H1 (cell line): ENCODE measurements around the gene MMAB. TPM values are rescaled to one million over a fixed set of nuclear protein-coding genes. Genes with fewer than 3 reads are reported as not detected.

Experiments
- CTCF ChIA-PET: fragments of 300-600 bp; sonication (Branson Sonifier 250); formaldehyde crosslinking; loops from one replicate; lab custom pipeline; 2021; ENCODE audit not compliant: partially characterized antibody; lab: Charles Lee
- POLR2A ChIA-PET: fragments of 300-600 bp; sonication (Branson Sonifier 250); formaldehyde crosslinking; loops from one replicate; lab custom pipeline; 2021; ENCODE audit warnings: inconsistent platforms; ENCODE audit not compliant: partially characterized antibody; lab: Charles Lee
- DNase-seq, 2 experiments: peaks; one replicate each; pipeline versions ENCODE4 v3.0.0 to v3.0.0-alpha.2; 2010 to 2022; ENCODE audit warnings: low spot score in 2 of 2, low read depth in 1 of 2, mixed read lengths in 1 of 2
- FAIRE-seq: peaks from 2 replicates; lab custom pipeline; 2011; peaks lifted over from hg19 to GRCh38; lab: Jason Lieb, UNC
- H2AFZ ChIP-seq: 2 replicates; pipeline ENCODE4 v1.8.1; 2012; ENCODE audit warnings: low read length, inconsistent platforms
- H2AK5ac ChIP-seq: 2 replicates; pipeline ENCODE4 v1.6.1; 2013; ENCODE audit warnings: low read depth, low read length
- H2BK120ac ChIP-seq: replicated peaks from 2 replicates; pipeline ENCODE3; 2013; ENCODE audit warnings: low read depth, low read length, inconsistent platforms
- H2BK12ac ChIP-seq: 2 replicates; pipeline ENCODE4 v1.6.1; 2013; ENCODE audit warnings: low read depth, low read length
- H2BK15ac ChIP-seq: 2 replicates; pipeline ENCODE4 v1.6.1; 2013; ENCODE audit warnings: low read length
- H2BK20ac ChIP-seq: 2 replicates; pipeline ENCODE4 v1.6.1; 2013; ENCODE audit warnings: low read length
- H2BK5ac ChIP-seq: 2 replicates; pipeline ENCODE4 v1.6.1; 2013; ENCODE audit warnings: low read depth, low read length
- H3K14ac ChIP-seq: 2 replicates; pipeline ENCODE4 v1.6.1; 2013; ENCODE audit warnings: inconsistent platforms; ENCODE audit not compliant: insufficient read length
- H3K18ac ChIP-seq: 2 replicates; pipeline ENCODE4 v1.6.1; 2013; ENCODE audit warnings: low read length; ENCODE audit errors: extremely low read depth
- H3K23ac ChIP-seq: 2 replicates; pipeline ENCODE4 v1.6.1; 2013; ENCODE audit warnings: inconsistent platforms; ENCODE audit not compliant: insufficient read length
- H3K23me2 ChIP-seq: 2 replicates; pipeline ENCODE4 v1.6.1; 2013; ENCODE audit warnings: low read depth, low read length
- H3K27ac ChIP-seq: 2 replicates; pipeline ENCODE4 v1.6.1; 2011; ENCODE audit warnings: low read depth, low read length, inconsistent platforms
- H3K27me3 ChIP-seq, 4 experiments: replicated peaks in 1 of 4; 1 replicate in 1 of 4; 2 replicates in 3 of 4; pipeline versions ENCODE4 v1.6.1 to v1.8.1; 2011 to 2013; ENCODE audit warnings: low read length in 3 of 4, mild to moderate bottlenecking in 3 of 4, inconsistent platforms in 2 of 4, mixed read lengths in 2 of 4, moderate library complexity in 1 of 4; ENCODE audit not compliant: control insufficient read depth in 3 of 4, insufficient read depth in 3 of 4; ENCODE audit errors: extremely low read depth in 1 of 4
- H3K36me3 ChIP-seq, 4 experiments: 2 replicates each; pipeline versions ENCODE4 v1.6.1 to v1.8.1; 2011 to 2013; ENCODE audit warnings: mild to moderate bottlenecking in 4 of 4, low read length in 3 of 4, moderate library complexity in 2 of 4, control low read depth in 1 of 4, inconsistent platforms in 1 of 4; ENCODE audit not compliant: insufficient read depth in 4 of 4, control insufficient read depth in 2 of 4
- H3K4ac ChIP-seq: replicated peaks from 2 replicates; pipeline ENCODE3; 2013; ENCODE audit warnings: low read length, low read depth, mixed read lengths, inconsistent platforms; ENCODE audit not compliant: insufficient read length
- H3K4me1 ChIP-seq, 4 experiments: replicated peaks in 1 of 4; 1 replicate in 1 of 4; 2 replicates in 3 of 4; pipeline versions ENCODE4 v1.6.1 to v1.8.1; 2011 to 2013; ENCODE audit warnings: low read length in 3 of 4, inconsistent platforms in 2 of 4, mixed read lengths in 1 of 4; ENCODE audit not compliant: insufficient read depth in 4 of 4, control insufficient read depth in 3 of 4
- H3K4me2 ChIP-seq, 2 experiments: 2 replicates each; pipeline versions ENCODE4 v1.6.1 to v1.8.1; 2011 to 2013; ENCODE audit warnings: low read depth in 2 of 2, low read length in 2 of 2, control low read depth in 1 of 2, inconsistent platforms in 1 of 2, mild to moderate bottlenecking in 1 of 2; ENCODE audit not compliant: insufficient read depth in 1 of 2
- H3K4me3 ChIP-seq, 4 experiments: fragments of 200-600, 300-600 bp in 1 of 4; sonication (generic), shearing (Covaris generic), sonication (Bioruptor Twin) in 1 of 4; 2 replicates each; pipeline versions ENCODE4 v1.5.1 to v1.8.1; 2011 to 2016; ENCODE audit warnings: low read length in 4 of 4, low read depth in 3 of 4, control low read depth in 2 of 4, inconsistent platforms in 2 of 4, mild to moderate bottlenecking in 2 of 4, mixed read lengths in 1 of 4, moderate library complexity in 1 of 4; ENCODE audit not compliant: insufficient read depth in 2 of 4; ENCODE audit errors: extremely low read depth in 1 of 4
- H3K56ac ChIP-seq: replicated peaks from 2 replicates; pipeline ENCODE3; 2013; ENCODE audit warnings: low read depth, mild to moderate bottlenecking, mixed read lengths, low read length, inconsistent platforms; ENCODE audit not compliant: insufficient read length
- H3K79me1 ChIP-seq: 2 replicates; pipeline ENCODE4 v1.6.1; 2013; ENCODE audit warnings: low read depth, low read length, control low read depth
- H3K79me2 ChIP-seq, 2 experiments: 2 replicates each; pipeline versions ENCODE4 v1.6.1 to v1.8.1; 2012 to 2013; ENCODE audit warnings: low read length in 2 of 2, mild to moderate bottlenecking in 2 of 2, inconsistent platforms in 1 of 2; ENCODE audit not compliant: insufficient read depth in 2 of 2, control insufficient read depth in 1 of 2
- H3K9ac ChIP-seq, 4 experiments: replicated peaks in 1 of 4; 1 replicate in 1 of 4; 2 replicates in 3 of 4; pipeline versions ENCODE4 v1.6.1 to v1.8.1; 2011 to 2013; ENCODE audit warnings: low read depth in 3 of 4, low read length in 3 of 4, control low read depth in 2 of 4, mild to moderate bottlenecking in 2 of 4, moderate library complexity in 2 of 4, inconsistent platforms in 1 of 4; ENCODE audit errors: extremely low read depth in 1 of 4
- H3K9me3 ChIP-seq, 2 experiments: 2 replicates each; pipeline versions ENCODE4 v1.6.1 to v1.8.1; 2012 to 2013; ENCODE audit warnings: mild to moderate bottlenecking in 2 of 2, moderate library complexity in 2 of 2, control low read depth in 1 of 2, inconsistent platforms in 1 of 2, low read depth in 1 of 2, low read length in 1 of 2, mixed read lengths in 1 of 2; ENCODE audit not compliant: insufficient read depth in 2 of 2
- H4K20me1 ChIP-seq, 2 experiments: replicated peaks in 1 of 2; 2 replicates each; pipeline versions ENCODE3 to v1.8.1; 2011 to 2013; ENCODE audit warnings: inconsistent platforms in 2 of 2, low read length in 2 of 2, mild to moderate bottlenecking in 1 of 2; ENCODE audit not compliant: insufficient read depth in 2 of 2, control insufficient read depth in 1 of 2
- H4K5ac ChIP-seq: 2 replicates; pipeline ENCODE4 v1.6.1; 2013; ENCODE audit warnings: low read length, low read depth, mixed read lengths, inconsistent platforms; ENCODE audit not compliant: insufficient read length
- H4K8ac ChIP-seq: 2 replicates; pipeline ENCODE4 v1.8.0; 2013; ENCODE audit warnings: mild to moderate bottlenecking, moderate library complexity, low read length, inconsistent platforms; ENCODE audit not compliant: insufficient read depth; ENCODE audit errors: extremely low read depth
- H4K91ac ChIP-seq: replicated peaks from 2 replicates; pipeline ENCODE3; 2013; ENCODE audit warnings: low read length, mixed read lengths, inconsistent platforms; ENCODE audit not compliant: insufficient read length
- CEBPB ChIP-seq: IDR thresholded peaks from 2 replicates; pipeline ENCODE4 v1.6.1; 2012; ENCODE audit warnings: low read depth, low read length
- WGBS, 2 experiments: shearing (Covaris generic) in 1 of 2; methylation state at CpG; one replicate each; pipeline versions ENCODE4 v1.1.6 to v1.1.7; 2013 to 2015; ENCODE audit warnings: low lambda C conversion rate in 2 of 2, mixed read lengths in 2 of 2, inconsistent platforms in 1 of 2, low coverage in 1 of 2, missing lambda C conversion rate in 1 of 2; ENCODE audit not compliant: insufficient replicate concordance in 2 of 2, insufficient coverage in 1 of 2, insufficient read length in 1 of 2; ENCODE audit errors: extremely low coverage in 1 of 2, missing lambda C conversion rate in 1 of 2; 5-methylcytosine and 5-hydroxymethylcytosine counted together
- polyA plus RNA-seq, 7 experiments: library from polyadenylated mRNA; depleted of rRNA in 3 of 7; stranded (reverse) in 5 of 7; unstranded in 2 of 7; fragments of >200 nt in 5 of 7; fragments of 200-250 nt in 2 of 7; gene quantifications; 1 replicate in 5 of 7; 2 replicates in 1 of 7; 4 replicates in 1 of 7; pipeline versions ENCODE4 v1.2.1 to v1.2.3, GENCODE V29; 2011 to 2013; ENCODE audit warnings: missing spikeins in 2 of 7, mixed read lengths in 2 of 7
- total RNA-seq: library from RNA; stranded (reverse); fragmentation: NEBNext Ultra II Directional; extraction: Animal tissue kit (Norgen Biotek cat#: 25700); gene quantifications from 2 replicates; pipeline ENCODE4 v1.2.1, GENCODE V29; 2021

MMAB gene
- total and polyA plus RNA-seq, 2 of the 8 experiments (the other 6 are each of a cell fraction or from before 2014, with no cell fraction given) = 12.9 to 18.5 TPM

GRCh38 chr12:109504068-109504467 is 69.2 kb downstream of the MMAB start:
- Histone ChIP-seq H3K27ac (no peak overlapping the region), H2BK120ac (no peak overlapping the region), H3K23ac (no peak overlapping the region), H4K5ac (no peak overlapping the region), H3K36me3 (peaks cover 2 to 35% (median 22%) of the 10 kb centered on the region in 4 experiments), H2AFZ (no peak overlapping the region), H3K79me1 (no peaks in the 10 kb centered on the region), H3K4me3 (no peak overlapping the region), H2BK5ac (no peak overlapping the region), H3K23me2 (no peaks in the 10 kb centered on the region), H3K14ac (no peak overlapping the region), H3K27me3 (no peaks in the 10 kb centered on the region), H3K4me2 (no peak overlapping the region), H2BK15ac (no peak overlapping the region), H2BK20ac (no peak overlapping the region), H3K4ac (no peak overlapping the region), H3K18ac (no peak overlapping the region), H3K9me3 (no peaks in the 10 kb centered on the region), H4K20me1 (no peaks in the 10 kb centered on the region), H4K91ac (no peak overlapping the region), H2AK5ac (no peak overlapping the region), H3K9ac (no peak overlapping the region), H3K56ac (peak overlapping the region; percentile 32), H2BK12ac (no peak overlapping the region), H3K4me1 (no peaks in the 10 kb centered on the region), H3K79me2 (no peaks in the 10 kb centered on the region), H4K8ac (no peak overlapping the region)
- no peak for FAIRE-seq
- 94% methylated on average over 1 of the region's 1 CpG; no CpG with 5 or more reads in 1 of the 2 experiments for WGBS, 2 experiments
- POLR2A ChIA-PET = no interaction called here
- DNase-seq = no peak
- CTCF ChIA-PET = interaction anchor here (1.0 to 4.8 kb wide), 3 partner anchors 15 to 71 kb away, joined by 3 to 29 read pairs (median 3); no protein-coding TSS in a partner anchor
- TF ChIP-seq CEBPB = no peak
